Measurements from ENCODE around the gene MAPK13.

MAPK13 gene

GRCh38 chr6:36160147-36160760 lies 29.9 kb downstream of the MAPK13 start:
- in situ Hi-C loops (cut with MboI; ENCODE audit: low sequenced_read_pairs, unreplicated experiment): no loop called here
- DNase-seq (ENCODE audit: low spot score): no peak
- TF ChIP-seq CTCF (IDR thresholded peaks at IDR 0.05; ENCODE audit: borderline replicate concordance, control extremely low read depth, extremely low read depth, insufficient read depth, missing control alignments): no peak

GRCh38 chr6:36169023-36170007 lies 39.0 kb downstream of the MAPK13 start:
- in situ Hi-C loops (cut with MboI; ENCODE audit: low sequenced_read_pairs, unreplicated experiment): no loop called here
- peak; percentile 31 for DNase-seq (ENCODE audit: low spot score)
- TF ChIP-seq CTCF (IDR thresholded peaks at IDR 0.05; ENCODE audit: borderline replicate concordance, control extremely low read depth, extremely low read depth, insufficient read depth, missing control alignments): no peak

DNA sequence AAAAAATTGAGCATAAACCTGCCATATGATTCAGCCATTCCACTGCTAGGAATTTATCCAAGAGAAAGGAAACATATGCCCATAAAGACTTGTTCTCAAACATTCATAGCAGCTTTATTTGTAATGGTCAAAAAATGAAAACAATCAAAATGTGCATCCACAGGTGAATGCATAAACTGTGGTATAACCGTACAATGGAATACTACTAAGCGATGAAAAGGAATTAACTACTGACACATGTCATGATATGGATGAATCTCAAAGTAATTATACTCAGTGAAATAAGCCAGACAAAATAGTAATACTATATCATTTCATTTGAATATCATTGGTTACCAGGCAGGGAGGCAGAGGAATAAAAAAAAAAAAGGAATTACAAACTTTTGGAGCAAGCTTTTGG lies 40.4 kb downstream of the MAPK13 start:
- no peak for TF ChIP-seq CTCF (IDR thresholded peaks at IDR 0.05; ENCODE audit: borderline replicate concordance, control extremely low read depth, extremely low read depth, insufficient read depth, missing control alignments)
- no peak for DNase-seq (ENCODE audit: low spot score)
- in situ Hi-C loops (cut with MboI; ENCODE audit: low sequenced_read_pairs, unreplicated experiment): no loop called here

DNA sequence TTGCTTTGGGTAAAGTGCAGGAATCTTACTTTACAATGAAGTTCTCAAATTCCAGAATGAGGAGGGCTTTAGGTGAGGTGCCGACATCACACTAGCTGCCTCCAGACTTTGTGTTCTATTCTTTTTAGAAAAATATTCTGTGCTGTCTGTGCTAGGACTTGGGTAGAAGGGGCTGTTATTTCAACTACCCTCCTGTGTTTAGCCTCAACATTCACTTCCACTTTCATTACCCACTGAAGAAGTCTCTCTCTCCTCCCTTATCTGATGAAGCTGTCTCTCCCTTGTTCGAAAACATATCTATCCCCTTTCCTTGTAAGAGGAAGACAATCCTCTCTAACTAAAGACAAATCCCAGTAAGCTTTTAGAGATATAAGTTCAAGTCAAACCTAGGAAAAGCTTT lies 41.3 kb downstream of the MAPK13 start:
- no peak for TF ChIP-seq CTCF (IDR thresholded peaks at IDR 0.05; ENCODE audit: borderline replicate concordance, control extremely low read depth, extremely low read depth, insufficient read depth, missing control alignments)

DNA sequence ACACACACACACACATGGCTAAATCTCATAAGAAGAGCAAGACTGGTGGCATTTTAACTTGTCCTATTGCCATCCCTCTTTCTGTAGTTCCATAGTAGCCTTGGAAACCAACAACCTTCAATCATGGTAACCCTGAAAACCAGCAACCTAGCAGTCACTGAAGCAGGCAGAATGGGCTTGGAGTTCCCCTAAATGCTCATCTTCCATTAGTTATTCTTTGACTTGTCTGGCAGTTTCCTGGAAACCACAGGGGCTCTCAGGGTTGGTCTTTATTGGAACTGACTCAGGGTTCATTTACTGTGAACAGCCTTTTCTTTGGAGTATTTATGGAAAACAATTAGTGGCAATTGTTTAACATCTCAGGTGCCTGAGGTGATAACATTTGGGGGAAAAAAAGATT lies 46.9 kb downstream of the MAPK13 start:
- DNase-seq (ENCODE audit: low spot score): no peak
- in situ Hi-C loops (cut with MboI; ENCODE audit: low sequenced_read_pairs, unreplicated experiment): no loop called here
- no peak for TF ChIP-seq CTCF (IDR thresholded peaks at IDR 0.05; ENCODE audit: borderline replicate concordance, control extremely low read depth, extremely low read depth, insufficient read depth, missing control alignments)

More for the DNA sequence above, 41.3 kb downstream of the MAPK13 start:
- in situ Hi-C loops (cut with MboI; ENCODE audit: low sequenced_read_pairs, unreplicated experiment): no loop called here
- DNase-seq (ENCODE audit: low spot score): peak; percentile 22

- TF ChIP-seq CTCF (IDR thresholded peaks at IDR 0.05; ENCODE audit: borderline replicate concordance, control extremely low read depth, extremely low read depth, insufficient read depth, missing control alignments): no peak
- in situ Hi-C loops (cut with MboI; ENCODE audit: low sequenced_read_pairs, unreplicated experiment): no loop called here
- no peak for DNase-seq (ENCODE audit: low spot score)
These were observed 48.2 kb downstream of the MAPK13 start for GRCh38 chr6:36178544-36178943.
